KOPT-K1 (cell line): ENCODE results near the gene DLGAP1.
"Not testable (repeated sequence)": the region's sequence is repeated elsewhere in the genome, so short reads cannot be mapped to it uniquely, and the experiment has no call there.

ENCODE experiments used
- H3K27ac ChIP-seq: fragments of 200-600 bp; sonication (generic); 2 replicates; pipeline ENCODE4 v1.5.1; 2016; ENCODE audit warnings: antibody characterized with exemption, mild to moderate bottlenecking, low read depth, low read length; ENCODE audit not compliant: poor library complexity, severe bottlenecking
- H3K36me3 ChIP-seq: fragments of 200-600 bp; sonication (generic); 2 replicates; pipeline ENCODE4 v1.5.1; 2017; ENCODE audit warnings: antibody characterized with exemption, mild to moderate bottlenecking, low read length, moderate library complexity; ENCODE audit not compliant: insufficient read depth
- H3K9me3 ChIP-seq: fragments of 200-600 bp; sonication (generic); 2 replicates; pipeline ENCODE4 v1.5.1; 2017; ENCODE audit warnings: antibody characterized with exemption, low read length, mild to moderate bottlenecking; ENCODE audit not compliant: insufficient read depth, poor library complexity, severe bottlenecking

The DLGAP1 gene

GRCh38 chr18:4353853-4354418 is 101.2 kb downstream of the DLGAP1 start:
- Histone ChIP-seq H3K36me3 (no peaks in the 10 kb centered on the region), H3K27ac (no peak overlapping the region), H3K9me3 (no peaks in the 10 kb centered on the region)

DNA sequence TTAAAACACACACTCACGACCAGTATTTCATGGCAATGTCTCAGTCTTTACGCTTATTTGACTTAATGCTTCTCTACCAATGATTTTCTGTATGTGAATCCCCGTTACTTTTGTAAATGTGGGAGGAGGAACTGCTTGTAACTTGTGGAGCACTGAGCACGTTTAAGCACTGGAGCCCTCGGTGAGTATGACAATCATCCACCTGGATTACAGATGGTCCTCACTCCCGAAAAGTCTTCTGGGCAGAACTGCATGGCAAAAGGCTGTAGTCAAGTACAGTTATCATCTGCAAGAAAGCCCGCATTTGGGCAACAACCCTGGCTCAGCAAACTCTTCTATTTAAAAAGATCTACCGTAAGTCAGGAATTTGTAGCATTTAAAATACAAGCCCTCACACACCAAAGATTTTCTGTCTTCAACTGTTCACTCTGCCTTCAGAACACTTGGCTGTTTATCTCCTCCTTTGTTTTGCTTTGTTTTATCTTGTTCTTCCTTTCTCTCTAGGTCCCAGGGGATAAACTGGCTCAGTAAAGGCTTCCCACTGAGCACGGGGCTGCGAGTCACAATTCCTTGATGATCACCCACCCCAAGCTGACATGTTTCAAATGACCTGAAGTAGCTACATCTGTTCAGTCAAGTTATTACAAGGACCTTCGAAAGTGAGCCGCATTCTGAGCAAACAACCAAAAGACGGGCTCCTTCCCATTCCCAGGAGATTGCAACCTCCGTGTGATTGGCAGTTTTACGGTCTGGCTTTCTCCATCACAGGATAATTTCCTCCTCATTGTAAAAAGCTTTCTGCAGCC is 102.2 kb downstream of the DLGAP1 start:
- Histone ChIP-seq H3K36me3 (no peaks in the 10 kb centered on the region), H3K9me3 (no peaks in the 10 kb centered on the region), H3K27ac (no peak overlapping the region)

DNA sequence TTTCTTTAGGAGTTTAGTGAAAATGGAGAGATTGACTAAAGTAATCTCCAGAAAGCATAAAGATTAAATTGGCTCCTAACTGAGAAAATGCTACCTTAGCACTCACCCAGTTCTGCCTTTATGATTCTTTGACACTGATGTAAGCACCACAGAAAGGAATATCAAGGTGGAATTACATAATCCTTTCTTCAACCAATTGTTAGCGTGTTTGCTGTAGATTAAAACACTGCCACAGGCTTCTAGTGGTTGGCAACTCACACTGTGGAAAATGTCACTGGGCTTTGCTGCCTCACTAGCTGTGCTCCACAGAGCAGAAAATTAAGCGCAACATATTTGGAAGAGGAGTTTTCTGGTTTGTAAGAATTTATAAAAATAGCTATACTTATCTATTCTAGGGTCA is 104.1 kb downstream of the DLGAP1 start:
- Histone ChIP-seq H3K27ac (no peak overlapping the region), H3K36me3 (no peaks in the 10 kb centered on the region)

GRCh38 chr18:4335386-4335785 is 119.7 kb downstream of the DLGAP1 start:
- no peaks in the 10 kb centered on the region for H3K9me3 ChIP-seq
- H3K36me3 ChIP-seq, result no peaks in the 10 kb centered on the region
- H3K27ac ChIP-seq, result no peak overlapping the region

More for the DNA sequence above, 104.1 kb downstream of the DLGAP1 start:
- no peaks in the 10 kb centered on the region for H3K9me3 ChIP-seq

DNA sequence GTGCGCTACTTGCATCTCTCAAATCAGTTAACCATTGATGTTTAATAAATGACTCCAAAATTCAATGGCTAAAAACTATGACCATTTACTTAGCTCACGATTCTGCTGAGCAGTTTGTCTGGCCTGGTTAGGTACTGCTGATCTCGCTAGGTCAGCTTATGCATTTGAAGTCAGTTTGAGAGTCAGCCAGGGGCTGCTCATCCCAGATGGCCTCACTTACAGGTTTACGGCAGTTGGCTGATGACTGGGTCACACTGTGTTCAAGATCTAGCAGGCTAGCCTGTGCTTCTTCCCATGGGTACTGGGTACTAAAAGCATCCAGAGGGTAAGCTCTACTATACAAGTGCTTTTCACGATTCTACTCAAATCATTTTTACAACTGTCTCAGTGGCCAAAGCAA is 122.1 kb downstream of the DLGAP1 start:
- no peaks in the 10 kb centered on the region for H3K9me3 ChIP-seq
- no peaks in the 10 kb centered on the region for H3K36me3 ChIP-seq
- no peak overlapping the region for H3K27ac ChIP-seq

GRCh38 chr18:4319738-4320677 is 135.1 kb downstream of the DLGAP1 start:
- H3K36me3 ChIP-seq, result no peaks in the 10 kb centered on the region
- H3K9me3 ChIP-seq, result no peaks in the 10 kb centered on the region
- no peak overlapping the region for H3K27ac ChIP-seq

GRCh38 chr18:4318311-4318710 is 136.8 kb downstream of the DLGAP1 start:
- no peak overlapping the region for H3K27ac ChIP-seq
- H3K9me3 ChIP-seq, result no peaks in the 10 kb centered on the region
- H3K36me3 ChIP-seq, result no peaks in the 10 kb centered on the region

DNA sequence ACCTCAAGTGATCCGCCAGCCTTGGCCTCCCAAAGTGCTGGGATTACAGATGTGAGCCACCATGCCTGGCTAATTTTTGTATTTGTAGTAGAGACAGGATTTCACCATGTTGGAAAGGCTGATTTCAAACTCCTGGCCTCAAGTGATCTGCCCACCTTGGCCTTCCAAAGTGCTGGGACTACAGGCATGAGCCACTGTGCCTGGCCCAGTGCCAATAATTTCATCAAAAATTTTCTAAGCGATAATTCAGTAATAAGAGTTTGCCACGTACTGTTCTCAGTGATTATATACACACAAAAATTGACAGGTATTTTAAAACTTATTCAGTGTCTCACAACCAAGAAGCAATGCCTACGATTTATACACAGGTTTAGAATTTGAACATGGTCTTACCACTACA is 143.2 kb downstream of the DLGAP1 start:
- H3K9me3 ChIP-seq, H3K27ac ChIP-seq, H3K36me3 ChIP-seq: not testable (repeated sequence)

GRCh38 chr18:4311136-4311535 is 144.0 kb downstream of the DLGAP1 start:
- no peaks in the 10 kb centered on the region for H3K36me3 ChIP-seq
- no peak overlapping the region for H3K27ac ChIP-seq
- H3K9me3 ChIP-seq, result no peaks in the 10 kb centered on the region

GRCh38 chr18:4309227-4309626 is 145.9 kb downstream of the DLGAP1 start:
- no peaks in the 10 kb centered on the region for H3K9me3 ChIP-seq
- H3K27ac ChIP-seq, result no peak overlapping the region
- H3K36me3 ChIP-seq, result no peaks in the 10 kb centered on the region

DNA sequence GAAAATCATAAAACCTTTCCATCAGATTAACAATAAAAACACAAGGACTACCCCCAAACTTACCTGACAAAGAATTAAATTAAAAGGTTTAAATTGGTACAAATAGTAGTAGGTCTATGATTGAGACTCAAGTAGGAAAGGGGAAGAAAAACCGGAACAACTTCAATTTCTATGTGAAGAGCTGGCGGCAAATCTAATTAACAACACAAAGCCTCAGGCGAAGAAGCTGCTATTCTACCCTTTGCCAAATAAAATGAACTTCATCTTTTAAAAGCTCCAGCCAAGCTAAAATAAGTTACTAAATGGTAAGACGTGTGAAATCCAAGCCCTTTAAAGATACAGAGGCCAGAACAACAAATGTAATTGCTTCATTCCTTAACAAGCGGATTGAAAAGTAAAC is 146.5 kb downstream of the DLGAP1 start:
- Histone ChIP-seq H3K9me3 (no peaks in the 10 kb centered on the region), H3K36me3 (no peaks in the 10 kb centered on the region), H3K27ac (no peak overlapping the region)

GRCh38 chr18:4299395-4299794 is 155.7 kb downstream of the DLGAP1 start:
- Histone ChIP-seq H3K36me3 (no peaks in the 10 kb centered on the region), H3K9me3 (no peaks in the 10 kb centered on the region), H3K27ac (no peak overlapping the region)

- H3K9me3 ChIP-seq, result no peaks in the 10 kb centered on the region
- H3K36me3 ChIP-seq, result no peaks in the 10 kb centered on the region
- H3K27ac ChIP-seq, result no peak overlapping the region
These were observed 161.8 kb downstream of the DLGAP1 start for GRCh38 chr18:4293337-4293736.

GRCh38 chr18:4292696-4293095 is 162.4 kb downstream of the DLGAP1 start:
- H3K9me3 ChIP-seq, result no peaks in the 10 kb centered on the region

DNA sequence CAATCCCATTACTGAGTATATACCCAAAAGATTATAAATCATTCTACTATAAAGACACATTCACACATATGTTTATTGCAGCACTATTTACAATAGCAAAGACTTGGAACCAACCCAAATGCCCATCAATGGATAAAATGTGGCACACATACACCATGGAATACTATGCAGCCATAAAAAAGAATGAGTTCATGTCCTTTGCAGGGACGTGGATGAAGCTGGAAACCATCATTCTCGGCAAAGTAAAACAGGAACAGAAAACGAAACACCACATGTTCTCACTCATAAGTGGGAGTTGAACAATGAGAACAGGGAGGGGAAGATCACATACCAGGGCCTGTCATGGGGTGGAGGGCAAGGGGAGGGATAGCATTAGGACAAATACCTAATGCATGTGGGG is 167.8 kb downstream of the DLGAP1 start:
- H3K9me3 ChIP-seq, H3K36me3 ChIP-seq, H3K27ac ChIP-seq: not testable (repeated sequence)

More at GRCh38 chr18:4292696-4293095, 162.4 kb downstream of the DLGAP1 start:
- no peak overlapping the region for H3K27ac ChIP-seq
- H3K36me3 ChIP-seq, result no peaks in the 10 kb centered on the region
